AG09319 (cell line): ENCODE measurements around the gene HIF1AN.

Experiments
- DNase-seq: peaks from one replicate; pipeline ENCODE4 v3.0.0-alpha.2; 2010; ENCODE audit warnings: low read depth; ENCODE audit errors: extremely low read depth
- CTCF ChIP-seq: IDR thresholded peaks from 2 replicates; pipeline ENCODE4 v1.5.1; 2011; ENCODE audit warnings: low read depth, mild to moderate bottlenecking, inconsistent platforms, low read length, moderate library complexity

The HIF1AN gene

GRCh38 chr10:100522107-100522801 is 13.5 kb upstream of the HIF1AN start:
- DNase-seq: no peak
- no peak for TF ChIP-seq CTCF

- no peak for DNase-seq
- no peak for TF ChIP-seq CTCF
Observed at GRCh38 chr10:100522945-100523344, 12.8 kb upstream of the HIF1AN start.

GRCh38 chr10:100524206-100524605 is 11.5 kb upstream of the HIF1AN start:
- DNase-seq: no peak
- TF ChIP-seq CTCF: no peak

- DNase-seq: no peak
- no peak for TF ChIP-seq CTCF
Observed at GRCh38 chr10:100524638-100525037, 11.1 kb upstream of the HIF1AN start.

GRCh38 chr10:100528123-100528886 is 7.4 kb upstream of the HIF1AN start:
- DNase-seq: no peak
- TF ChIP-seq CTCF: no peak

GRCh38 chr10:100528921-100529474 is 6.7 kb upstream of the HIF1AN start:
- TF ChIP-seq CTCF: no peak
- no peak for DNase-seq
